HEK293 (cell line): ENCODE data around the gene TLE6.
A peak's percentile ranks its signal among the peaks of the same experiment; 100 is the strongest.

Experiments
- GLI2 ChIP-seq: fragments of 450-650 bp; formaldehyde crosslinking; IDR thresholded peaks from 2 replicates; pipeline ENCODE4; 2017; ENCODE audit warnings: missing biosample characterization, missing genetic modification characterization, low read depth, borderline replicate concordance
- GLIS1 ChIP-seq: fragments of 450-650 bp; formaldehyde crosslinking; IDR thresholded peaks from 2 replicates; pipeline ENCODE4 v1.5.1; 2016; ENCODE audit warnings: missing biosample characterization, missing genetic modification characterization
- IKZF3 ChIP-seq: fragments of 450-650 bp; IDR thresholded peaks from 2 replicates; pipeline ENCODE4 v1.5.0; 2018; ENCODE audit warnings: missing biosample characterization, mild to moderate bottlenecking, missing genetic modification characterization, moderate library complexity
- KLF7 ChIP-seq: fragments of 450-650 bp; formaldehyde crosslinking; IDR thresholded peaks from 2 replicates; pipeline ENCODE4 v1.5.1; 2016; ENCODE audit warnings: missing biosample characterization, missing genetic modification characterization, borderline replicate concordance
- KLF9 ChIP-seq: fragments of 450-650 bp; formaldehyde crosslinking; IDR thresholded peaks from 2 replicates; pipeline ENCODE4 v1.5.1; 2016; ENCODE audit warnings: missing biosample characterization, missing genetic modification characterization, low read depth
- ZBTB1 ChIP-seq: fragments of 450-650 bp; formaldehyde crosslinking; IDR thresholded peaks from 2 replicates; pipeline ENCODE4 v1.5.1; 2016; ENCODE audit warnings: missing biosample characterization, missing genetic modification characterization
- ZBTB21 ChIP-seq: fragments of 450-650 bp; formaldehyde crosslinking; IDR thresholded peaks from 2 replicates; pipeline ENCODE4 v1.5.1; 2017; ENCODE audit warnings: missing biosample characterization, missing genetic modification characterization
- ZFP69B ChIP-seq: fragments of 450-650 bp; formaldehyde crosslinking; IDR thresholded peaks from 2 replicates; pipeline ENCODE4 v1.5.1; 2016; ENCODE audit warnings: missing biosample characterization, missing genetic modification characterization
- ZNF146 ChIP-seq: fragments of 450-650 bp; formaldehyde crosslinking; IDR thresholded peaks from 2 replicates; pipeline ENCODE4 v1.5.1; 2016; ENCODE audit warnings: missing biosample characterization, missing genetic modification characterization
- ZNF223 ChIP-seq: fragments of 450-650 bp; formaldehyde crosslinking; IDR thresholded peaks from 2 replicates; pipeline ENCODE4 v1.5.1; 2016; ENCODE audit warnings: missing biosample characterization, missing genetic modification characterization
- ZNF248 ChIP-seq: fragments of 450-650 bp; formaldehyde crosslinking; IDR thresholded peaks from 2 replicates; pipeline ENCODE4 v1.5.1; 2017; ENCODE audit warnings: missing biosample characterization, missing genetic modification characterization
- ZNF274 ChIP-seq, 2 experiments: fragments of 200-500 bp in 1 of 2; fragments of 450-650 bp in 1 of 2; sonication (Bioruptor generic) in 1 of 2; formaldehyde crosslinking in 1 of 2; IDR thresholded peaks; 2 replicates each; pipeline versions ENCODE4 v1.5.1 to v1.6.1; 2014 to 2016; ENCODE audit warnings: borderline replicate concordance in 1 of 2, inconsistent platforms in 1 of 2, low read length in 1 of 2, missing biosample characterization in 1 of 2, missing genetic modification characterization in 1 of 2
- ZNF324 ChIP-seq: fragments of 450-650 bp; formaldehyde crosslinking; IDR thresholded peaks from 2 replicates; pipeline ENCODE4 v1.5.1; 2016; ENCODE audit warnings: missing biosample characterization, missing genetic modification characterization
- ZNF366 ChIP-seq: fragments of 450-650 bp; formaldehyde crosslinking; conservative IDR thresholded peaks from 2 replicates; pipeline ENCODE4 v1.5.1; 2016; ENCODE audit warnings: missing biosample characterization, missing genetic modification characterization
- ZNF391 ChIP-seq: fragments of 450-650 bp; formaldehyde crosslinking; IDR thresholded peaks from 2 replicates; pipeline ENCODE4 v1.5.1; 2016; ENCODE audit warnings: low read depth, missing biosample characterization, missing genetic modification characterization, borderline replicate concordance
- ZNF416 ChIP-seq: fragments of 450-650 bp; formaldehyde crosslinking; IDR thresholded peaks from 2 replicates; pipeline ENCODE4 v1.5.1; 2016; ENCODE audit warnings: missing biosample characterization, missing genetic modification characterization
- ZNF558 ChIP-seq: fragments of 450-650 bp; formaldehyde crosslinking; IDR thresholded peaks from 2 replicates; pipeline ENCODE4 v1.5.1; 2016; ENCODE audit warnings: missing biosample characterization, missing genetic modification characterization
- ZNF600 ChIP-seq: fragments of 450-650 bp; formaldehyde crosslinking; IDR thresholded peaks from 2 replicates; pipeline ENCODE4 v1.5.1; 2016; ENCODE audit warnings: missing biosample characterization, missing genetic modification characterization
- ZNF629 ChIP-seq: fragments of 450-650 bp; formaldehyde crosslinking; IDR thresholded peaks from 2 replicates; pipeline ENCODE4 v1.5.1; 2017; ENCODE audit warnings: missing biosample characterization, missing genetic modification characterization
- ZNF707 ChIP-seq: fragments of 450-650 bp; formaldehyde crosslinking; IDR thresholded peaks from 2 replicates; pipeline ENCODE4 v1.5.1; 2016; ENCODE audit warnings: missing biosample characterization, missing genetic modification characterization
- ZSCAN30 ChIP-seq: fragments of 450-650 bp; IDR thresholded peaks from 2 replicates; pipeline ENCODE4 v1.5.1; 2018; ENCODE audit warnings: missing biosample characterization, mild to moderate bottlenecking, missing genetic modification characterization, moderate library complexity
- TF ChIP-seq, protein P1 (sequence below): fragments of 450-650 bp; formaldehyde crosslinking; conservative IDR thresholded peaks from 2 replicates; pipeline ENCODE4 v1.5.1; 2016; ENCODE audit warnings: low read depth, missing biosample characterization, missing genetic modification characterization
- TF ChIP-seq, protein P2 (sequence below): fragments of 450-650 bp; formaldehyde crosslinking; IDR thresholded peaks from 2 replicates; pipeline ENCODE4 v1.5.1; 2016; ENCODE audit warnings: missing biosample characterization, missing genetic modification characterization
- TF ChIP-seq, protein P3 (sequence below): fragments of 450-650 bp; formaldehyde crosslinking; IDR thresholded peaks from 2 replicates; pipeline ENCODE4 v1.5.1; 2017; ENCODE audit warnings: missing biosample characterization, missing genetic modification characterization
- TF ChIP-seq, protein P4 (sequence below): fragments of 450-650 bp; formaldehyde crosslinking; conservative IDR thresholded peaks from 2 replicates; pipeline ENCODE4 v1.5.1; 2016; ENCODE audit warnings: low read depth, missing biosample characterization, missing genetic modification characterization
- TF ChIP-seq, protein P5 (sequence below): IDR thresholded peaks from 2 replicates; pipeline ENCODE4 v1.6.1; 2011; ENCODE audit warnings: mild to moderate bottlenecking, low read depth, low read length, borderline replicate concordance

The TLE6 gene

DNA sequence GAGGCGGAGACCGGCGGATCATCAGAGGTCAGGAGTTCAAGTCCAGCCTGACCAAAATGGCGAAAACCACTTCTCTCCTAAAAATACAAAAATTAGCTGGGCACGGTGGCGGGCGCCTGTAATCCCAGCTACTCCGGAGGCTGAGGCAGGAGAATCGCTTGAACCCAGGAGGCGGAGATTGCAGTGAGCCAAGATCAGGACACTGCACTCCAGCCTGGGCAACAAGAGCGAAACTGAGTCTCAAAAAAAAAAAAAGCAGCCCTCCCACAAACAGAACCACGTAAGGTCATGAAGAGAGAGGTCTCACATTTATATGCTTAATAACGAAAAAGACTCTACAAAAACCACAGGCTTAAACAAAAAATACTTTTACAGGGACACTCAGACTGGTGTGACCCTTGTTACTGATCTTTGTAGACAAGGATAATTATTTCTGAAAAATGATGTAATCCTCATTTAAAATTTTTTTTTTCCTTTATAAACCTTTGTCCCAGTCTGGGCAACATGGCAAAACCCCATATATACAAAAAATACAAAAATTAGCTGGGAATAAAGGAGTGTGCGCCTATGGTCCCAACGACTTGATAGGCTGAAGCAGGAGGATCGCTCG, 31.7 kb upstream of the TLE6 start (continued):
- TF ChIP-seq, protein P1, sequence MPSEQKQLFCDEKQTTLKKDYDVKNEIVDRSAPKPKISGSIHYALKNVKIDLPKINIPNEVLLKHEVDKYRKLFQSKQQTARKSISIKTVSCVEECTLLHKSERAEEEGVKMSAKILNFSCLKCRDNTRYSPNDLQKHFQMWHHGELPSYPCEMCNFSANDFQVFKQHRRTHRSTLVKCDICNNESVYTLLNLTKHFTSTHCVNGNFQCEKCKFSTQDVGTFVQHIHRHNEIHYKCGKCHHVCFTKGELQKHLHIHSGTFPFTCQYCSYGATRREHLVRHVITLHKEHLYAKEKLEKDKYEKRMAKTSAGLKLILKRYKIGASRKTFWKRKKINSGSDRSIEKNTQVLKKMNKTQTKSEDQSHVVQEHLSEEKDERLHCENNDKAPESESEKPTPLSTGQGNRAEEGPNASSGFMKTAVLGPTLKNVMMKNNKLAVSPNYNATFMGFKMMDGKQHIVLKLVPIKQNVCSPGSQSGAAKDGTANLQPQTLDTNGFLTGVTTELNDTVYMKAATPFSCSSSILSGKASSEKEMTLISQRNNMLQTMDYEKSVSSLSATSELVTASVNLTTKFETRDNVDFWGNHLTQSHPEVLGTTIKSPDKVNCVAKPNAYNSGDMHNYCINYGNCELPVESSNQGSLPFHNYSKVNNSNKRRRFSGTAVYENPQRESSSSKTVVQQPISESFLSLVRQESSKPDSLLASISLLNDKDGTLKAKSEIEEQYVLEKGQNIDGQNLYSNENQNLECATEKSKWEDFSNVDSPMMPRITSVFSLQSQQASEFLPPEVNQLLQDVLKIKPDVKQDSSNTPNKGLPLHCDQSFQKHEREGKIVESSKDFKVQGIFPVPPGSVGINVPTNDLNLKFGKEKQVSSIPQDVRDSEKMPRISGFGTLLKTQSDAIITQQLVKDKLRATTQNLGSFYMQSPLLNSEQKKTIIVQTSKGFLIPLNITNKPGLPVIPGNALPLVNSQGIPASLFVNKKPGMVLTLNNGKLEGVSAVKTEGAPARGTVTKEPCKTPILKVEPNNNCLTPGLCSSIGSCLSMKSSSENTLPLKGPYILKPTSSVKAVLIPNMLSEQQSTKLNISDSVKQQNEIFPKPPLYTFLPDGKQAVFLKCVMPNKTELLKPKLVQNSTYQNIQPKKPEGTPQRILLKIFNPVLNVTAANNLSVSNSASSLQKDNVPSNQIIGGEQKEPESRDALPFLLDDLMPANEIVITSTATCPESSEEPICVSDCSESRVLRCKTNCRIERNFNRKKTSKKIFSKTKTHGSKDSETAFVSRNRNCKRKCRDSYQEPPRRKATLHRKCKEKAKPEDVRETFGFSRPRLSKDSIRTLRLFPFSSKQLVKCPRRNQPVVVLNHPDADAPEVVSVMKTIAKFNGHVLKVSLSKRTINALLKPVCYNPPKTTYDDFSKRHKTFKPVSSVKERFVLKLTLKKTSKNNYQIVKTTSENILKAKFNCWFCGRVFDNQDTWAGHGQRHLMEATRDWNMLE: no peak
- TF ChIP-seq, protein P2, sequence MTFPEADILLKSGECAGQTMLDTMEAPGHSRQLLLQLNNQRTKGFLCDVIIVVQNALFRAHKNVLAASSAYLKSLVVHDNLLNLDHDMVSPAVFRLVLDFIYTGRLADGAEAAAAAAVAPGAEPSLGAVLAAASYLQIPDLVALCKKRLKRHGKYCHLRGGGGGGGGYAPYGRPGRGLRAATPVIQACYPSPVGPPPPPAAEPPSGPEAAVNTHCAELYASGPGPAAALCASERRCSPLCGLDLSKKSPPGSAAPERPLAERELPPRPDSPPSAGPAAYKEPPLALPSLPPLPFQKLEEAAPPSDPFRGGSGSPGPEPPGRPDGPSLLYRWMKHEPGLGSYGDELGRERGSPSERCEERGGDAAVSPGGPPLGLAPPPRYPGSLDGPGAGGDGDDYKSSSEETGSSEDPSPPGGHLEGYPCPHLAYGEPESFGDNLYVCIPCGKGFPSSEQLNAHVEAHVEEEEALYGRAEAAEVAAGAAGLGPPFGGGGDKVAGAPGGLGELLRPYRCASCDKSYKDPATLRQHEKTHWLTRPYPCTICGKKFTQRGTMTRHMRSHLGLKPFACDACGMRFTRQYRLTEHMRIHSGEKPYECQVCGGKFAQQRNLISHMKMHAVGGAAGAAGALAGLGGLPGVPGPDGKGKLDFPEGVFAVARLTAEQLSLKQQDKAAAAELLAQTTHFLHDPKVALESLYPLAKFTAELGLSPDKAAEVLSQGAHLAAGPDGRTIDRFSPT (tag by site-specific recombination): 0 out of 2 replicates have a peak, but pooled peaks have one; percentile 19
- TF ChIP-seq ZNF707 (tag by site-specific recombination) (no peak), KLF9 (tag by site-specific recombination) (no peak), ZNF558 (tag by site-specific recombination) (0 out of 2 replicates have a peak, but pooled peaks have one; percentile 3), ZNF391 (tag by site-specific recombination) (no peak), ZNF248 (no peak), ZNF223 (tag by site-specific recombination) (no peak), ZBTB21 (tag by site-specific recombination) (0 out of 2 replicates have a peak, but pooled peaks have one; percentile 18), ZFP69B (tag by site-specific recombination) (0 out of 2 replicates have a peak, but pooled peaks have one; percentile 22), KLF7 (tag by site-specific recombination) (no peak), ZNF600 (0 out of 2 replicates have a peak, but pooled peaks have one; percentile 17), ZNF274 (IDR thresholded peaks at IDR 0.05; ENCODE audit: low read length) (no peak), ZNF274 (tag by site-specific recombination; IDR thresholded peaks at IDR 0.05; ENCODE audit: borderline replicate concordance) (no peak), ZSCAN30 (tag by site-specific recombination) (no peak), ZNF324 (0 out of 2 replicates have a peak, but pooled peaks have one; percentile 5), ZNF416 (no peak), ZNF366 (tag by site-specific recombination) (no peak), ZNF629 (peak; percentile 75), GLIS1 (tag by site-specific recombination) (no peak), IKZF3 (tag by site-specific recombination) (no peak), ZNF146 (tag by site-specific recombination) (no peak), GLI2 (no peak), ZBTB1 (tag by site-specific recombination) (no peak)
- TF ChIP-seq, protein P3, sequence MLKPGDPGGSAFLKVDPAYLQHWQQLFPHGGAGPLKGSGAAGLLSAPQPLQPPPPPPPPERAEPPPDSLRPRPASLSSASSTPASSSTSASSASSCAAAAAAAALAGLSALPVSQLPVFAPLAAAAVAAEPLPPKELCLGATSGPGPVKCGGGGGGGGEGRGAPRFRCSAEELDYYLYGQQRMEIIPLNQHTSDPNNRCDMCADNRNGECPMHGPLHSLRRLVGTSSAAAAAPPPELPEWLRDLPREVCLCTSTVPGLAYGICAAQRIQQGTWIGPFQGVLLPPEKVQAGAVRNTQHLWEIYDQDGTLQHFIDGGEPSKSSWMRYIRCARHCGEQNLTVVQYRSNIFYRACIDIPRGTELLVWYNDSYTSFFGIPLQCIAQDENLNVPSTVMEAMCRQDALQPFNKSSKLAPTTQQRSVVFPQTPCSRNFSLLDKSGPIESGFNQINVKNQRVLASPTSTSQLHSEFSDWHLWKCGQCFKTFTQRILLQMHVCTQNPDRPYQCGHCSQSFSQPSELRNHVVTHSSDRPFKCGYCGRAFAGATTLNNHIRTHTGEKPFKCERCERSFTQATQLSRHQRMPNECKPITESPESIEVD (tag by site-specific recombination): 0 out of 2 replicates have a peak, but pooled peaks have one; percentile 23
- TF ChIP-seq, protein P4, sequence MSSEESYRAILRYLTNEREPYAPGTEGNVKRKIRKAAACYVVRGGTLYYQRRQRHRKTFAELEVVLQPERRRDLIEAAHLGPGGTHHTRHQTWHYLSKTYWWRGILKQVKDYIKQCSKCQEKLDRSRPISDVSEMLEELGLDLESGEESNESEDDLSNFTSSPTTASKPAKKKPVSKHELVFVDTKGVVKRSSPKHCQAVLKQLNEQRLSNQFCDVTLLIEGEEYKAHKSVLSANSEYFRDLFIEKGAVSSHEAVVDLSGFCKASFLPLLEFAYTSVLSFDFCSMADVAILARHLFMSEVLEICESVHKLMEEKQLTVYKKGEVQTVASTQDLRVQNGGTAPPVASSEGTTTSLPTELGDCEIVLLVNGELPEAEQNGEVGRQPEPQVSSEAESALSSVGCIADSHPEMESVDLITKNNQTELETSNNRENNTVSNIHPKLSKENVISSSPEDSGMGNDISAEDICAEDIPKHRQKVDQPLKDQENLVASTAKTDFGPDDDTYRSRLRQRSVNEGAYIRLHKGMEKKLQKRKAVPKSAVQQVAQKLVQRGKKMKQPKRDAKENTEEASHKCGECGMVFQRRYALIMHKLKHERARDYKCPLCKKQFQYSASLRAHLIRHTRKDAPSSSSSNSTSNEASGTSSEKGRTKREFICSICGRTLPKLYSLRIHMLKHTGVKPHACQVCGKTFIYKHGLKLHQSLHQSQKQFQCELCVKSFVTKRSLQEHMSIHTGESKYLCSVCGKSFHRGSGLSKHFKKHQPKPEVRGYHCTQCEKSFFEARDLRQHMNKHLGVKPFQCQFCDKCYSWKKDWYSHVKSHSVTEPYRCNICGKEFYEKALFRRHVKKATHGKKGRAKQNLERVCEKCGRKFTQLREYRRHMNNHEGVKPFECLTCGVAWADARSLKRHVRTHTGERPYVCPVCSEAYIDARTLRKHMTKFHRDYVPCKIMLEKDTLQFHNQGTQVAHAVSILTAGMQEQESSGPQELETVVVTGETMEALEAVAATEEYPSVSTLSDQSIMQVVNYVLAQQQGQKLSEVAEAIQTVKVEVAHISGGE: no peak
- TF ChIP-seq, protein P5, sequence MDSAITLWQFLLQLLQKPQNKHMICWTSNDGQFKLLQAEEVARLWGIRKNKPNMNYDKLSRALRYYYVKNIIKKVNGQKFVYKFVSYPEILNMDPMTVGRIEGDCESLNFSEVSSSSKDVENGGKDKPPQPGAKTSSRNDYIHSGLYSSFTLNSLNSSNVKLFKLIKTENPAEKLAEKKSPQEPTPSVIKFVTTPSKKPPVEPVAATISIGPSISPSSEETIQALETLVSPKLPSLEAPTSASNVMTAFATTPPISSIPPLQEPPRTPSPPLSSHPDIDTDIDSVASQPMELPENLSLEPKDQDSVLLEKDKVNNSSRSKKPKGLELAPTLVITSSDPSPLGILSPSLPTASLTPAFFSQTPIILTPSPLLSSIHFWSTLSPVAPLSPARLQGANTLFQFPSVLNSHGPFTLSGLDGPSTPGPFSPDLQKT: no peak
